ENCODE results near the gene LCMT2.

DNA sequence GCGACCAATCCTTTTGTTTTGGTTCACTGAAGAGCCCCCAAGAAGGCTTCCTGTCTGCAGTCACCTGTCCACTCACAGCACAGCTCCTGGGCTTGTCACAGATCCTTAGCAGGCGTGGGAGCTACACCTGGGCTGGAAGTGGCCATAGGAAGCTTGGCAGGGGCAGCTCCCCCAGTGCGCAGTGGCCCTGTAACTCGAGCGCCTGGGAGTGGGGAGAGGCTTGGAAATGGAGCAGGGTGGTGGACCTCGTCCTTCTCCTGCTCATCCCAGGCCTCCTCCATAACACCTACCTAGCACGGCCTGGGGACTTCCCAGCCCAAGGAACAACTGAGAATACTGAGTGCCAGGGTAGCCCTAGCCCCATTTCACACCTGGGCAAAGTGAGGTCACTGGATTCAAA lies 44.3 kb downstream of the LCMT2 start:
- TF ChIP-seq CTCF (IDR thresholded peaks at IDR 0.05), result no peak
- TF ChIP-seq POLR2AphosphoS5 (IDR thresholded peaks at IDR 0.05), result no peak
- no peak for TF ChIP-seq POLR2A (IDR thresholded peaks at IDR 0.05)
- TF ChIP-seq EP300 (IDR thresholded peaks at IDR 0.05), result no peak
